ENCODE results near the gene RERG. TPM values are rescaled to one million over a fixed set of nuclear protein-coding genes. Genes with fewer than 3 reads are reported as not detected.

RERG gene
- total RNA-seq, 1 donor from 2014 or later, result 1.1 TPM

DNA sequence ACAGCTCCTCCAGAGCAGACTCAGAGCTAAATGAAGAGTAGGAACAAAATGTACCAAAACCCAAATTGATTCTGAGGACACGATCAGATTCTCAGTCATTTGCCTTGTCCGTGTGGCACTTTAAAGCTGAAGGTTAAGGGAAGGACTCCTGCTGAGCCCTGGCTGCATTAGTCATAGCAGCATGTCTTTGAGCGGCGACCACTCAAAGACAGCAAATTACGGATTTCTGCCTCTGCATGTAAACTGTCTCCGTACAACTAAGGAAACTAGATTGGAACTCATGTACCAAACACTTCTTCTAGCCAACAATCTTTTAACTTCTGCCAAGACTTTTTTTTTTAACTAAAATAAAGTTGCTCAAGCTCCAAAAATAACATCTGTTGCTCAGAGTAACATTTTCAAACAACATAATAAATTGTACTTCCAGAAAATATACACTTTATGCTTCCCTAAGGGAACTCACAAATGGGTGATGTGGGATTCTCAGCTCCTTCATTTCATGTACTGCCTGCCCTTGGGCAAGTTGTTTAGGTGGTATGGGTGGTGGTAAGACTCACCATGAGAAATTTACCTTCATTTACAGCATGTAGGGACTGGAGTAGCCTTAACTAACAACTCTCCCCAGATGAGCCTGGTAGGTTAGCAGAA is 56.1 kb downstream of the RERG start:
- TF ChIP-seq, protein P1, sequence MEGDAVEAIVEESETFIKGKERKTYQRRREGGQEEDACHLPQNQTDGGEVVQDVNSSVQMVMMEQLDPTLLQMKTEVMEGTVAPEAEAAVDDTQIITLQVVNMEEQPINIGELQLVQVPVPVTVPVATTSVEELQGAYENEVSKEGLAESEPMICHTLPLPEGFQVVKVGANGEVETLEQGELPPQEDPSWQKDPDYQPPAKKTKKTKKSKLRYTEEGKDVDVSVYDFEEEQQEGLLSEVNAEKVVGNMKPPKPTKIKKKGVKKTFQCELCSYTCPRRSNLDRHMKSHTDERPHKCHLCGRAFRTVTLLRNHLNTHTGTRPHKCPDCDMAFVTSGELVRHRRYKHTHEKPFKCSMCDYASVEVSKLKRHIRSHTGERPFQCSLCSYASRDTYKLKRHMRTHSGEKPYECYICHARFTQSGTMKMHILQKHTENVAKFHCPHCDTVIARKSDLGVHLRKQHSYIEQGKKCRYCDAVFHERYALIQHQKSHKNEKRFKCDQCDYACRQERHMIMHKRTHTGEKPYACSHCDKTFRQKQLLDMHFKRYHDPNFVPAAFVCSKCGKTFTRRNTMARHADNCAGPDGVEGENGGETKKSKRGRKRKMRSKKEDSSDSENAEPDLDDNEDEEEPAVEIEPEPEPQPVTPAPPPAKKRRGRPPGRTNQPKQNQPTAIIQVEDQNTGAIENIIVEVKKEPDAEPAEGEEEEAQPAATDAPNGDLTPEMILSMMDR (conservative IDR thresholded peaks at IDR 0.05), result no peak
- H3K4me1 Mint-ChIP-seq, result no peaks in the 10 kb centered on the region
- DNase-seq (ENCODE audit: low read depth, low spot score), result no peak
- no peaks in the 10 kb centered on the region for H3K27me3 Mint-ChIP-seq (ENCODE audit: low read depth)
- H3K27ac Mint-ChIP-seq (ENCODE audit: unreplicated experiment), result no peak overlapping the region
- no peak overlapping the region for H3K4me3 Mint-ChIP-seq
- H3K36me3 Mint-ChIP-seq (ENCODE audit: low read depth), result no peaks in the 10 kb centered on the region
- no peaks in the 10 kb centered on the region for H3K9me3 Mint-ChIP-seq

DNA sequence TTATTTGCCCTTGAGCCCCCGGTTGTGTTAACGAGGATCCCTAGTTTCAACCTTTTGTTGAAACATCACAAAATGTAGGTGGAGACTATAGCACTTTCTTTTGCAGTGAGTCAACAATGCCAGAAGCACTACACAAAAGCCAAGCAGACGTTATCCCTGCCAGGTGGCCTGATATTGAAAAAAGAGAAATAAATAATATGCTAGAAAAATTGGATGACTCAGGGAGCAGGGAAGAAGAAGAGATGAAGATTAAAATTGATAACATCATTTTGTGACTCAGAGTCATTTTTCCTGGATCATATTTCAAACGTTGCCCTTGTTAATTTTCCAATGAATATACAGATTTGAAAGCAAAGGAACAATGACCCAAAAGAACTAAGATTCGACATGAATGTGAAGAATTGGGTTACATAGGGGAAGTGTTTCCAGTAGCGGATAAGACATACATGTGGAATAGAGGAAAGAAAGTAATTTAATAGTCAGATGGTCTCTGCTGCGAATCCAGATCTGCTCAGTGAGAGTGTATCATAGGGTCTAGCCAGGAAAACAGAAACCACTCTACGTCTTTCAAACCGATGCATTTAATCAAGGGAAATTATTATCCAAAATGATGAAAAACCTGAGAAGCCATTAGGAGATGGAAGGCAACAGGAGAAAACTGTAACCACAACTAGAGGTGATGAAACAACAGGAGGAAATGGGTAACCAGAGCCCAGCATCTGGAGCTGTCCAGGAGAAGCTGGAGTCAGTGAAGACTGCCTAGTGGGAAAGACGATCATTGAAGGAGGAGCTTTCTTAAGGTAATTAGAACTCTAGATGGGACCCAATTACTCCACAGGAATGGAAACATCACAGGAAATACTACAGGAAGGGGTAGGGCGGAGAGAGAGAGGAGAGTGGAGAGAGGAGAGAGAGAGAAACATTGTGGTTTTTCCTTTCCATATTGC is 57.9 kb downstream of the RERG start:
- Mint-ChIP-seq H3K27ac (ENCODE audit: unreplicated experiment) (peak overlapping the region; percentile 15), H3K4me1 (no peaks in the 10 kb centered on the region), H3K36me3 (ENCODE audit: low read depth) (no peaks in the 10 kb centered on the region), H3K27me3 (ENCODE audit: low read depth) (no peaks in the 10 kb centered on the region), H3K9me3 (no peaks in the 10 kb centered on the region), H3K4me3 (no peak overlapping the region)
- no peak for DNase-seq (ENCODE audit: low read depth, low spot score)
- TF ChIP-seq, protein P1 (conservative IDR thresholded peaks at IDR 0.05), result no peak

GRCh38 chr12:15158083-15158482 is 63.1 kb downstream of the RERG start:
- TF ChIP-seq, protein P1 (conservative IDR thresholded peaks at IDR 0.05), result no peak
- Mint-ChIP-seq H3K4me3 (no peak overlapping the region), H3K27ac (ENCODE audit: unreplicated experiment) (no peak overlapping the region), H3K36me3 (ENCODE audit: low read depth) (no peaks in the 10 kb centered on the region), H3K27me3 (ENCODE audit: low read depth) (no peaks in the 10 kb centered on the region), H3K9me3 (no peaks in the 10 kb centered on the region), H3K4me1 (no peaks in the 10 kb centered on the region)
- no peak for DNase-seq (ENCODE audit: low read depth, low spot score)

DNA sequence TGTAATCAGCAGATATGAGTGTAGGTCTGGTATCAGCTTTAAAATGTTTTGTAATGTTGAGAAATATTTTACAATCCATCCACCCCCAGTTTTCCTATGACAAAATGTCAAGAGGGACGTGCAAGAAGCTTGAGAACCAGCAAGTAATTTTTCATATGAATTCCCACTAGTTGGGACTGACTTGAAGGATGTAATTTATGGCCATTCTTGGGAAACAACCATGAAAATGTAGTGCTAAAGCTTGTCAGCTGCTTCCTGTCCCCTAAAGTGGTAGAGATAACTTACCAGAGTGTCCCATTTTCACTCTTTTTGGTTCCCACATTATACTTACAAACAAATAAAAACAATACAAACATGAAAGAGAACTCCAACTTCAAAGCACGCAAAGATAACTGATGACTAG is 63.9 kb downstream of the RERG start:
- H3K27ac Mint-ChIP-seq (ENCODE audit: unreplicated experiment), result no peak overlapping the region
- H3K36me3 Mint-ChIP-seq (ENCODE audit: low read depth), result no peaks in the 10 kb centered on the region
- no peaks in the 10 kb centered on the region for H3K27me3 Mint-ChIP-seq (ENCODE audit: low read depth)
- H3K9me3 Mint-ChIP-seq, result no peaks in the 10 kb centered on the region
- H3K4me3 Mint-ChIP-seq, result no peak overlapping the region
- TF ChIP-seq, protein P1 (conservative IDR thresholded peaks at IDR 0.05), result no peak
- no peak for DNase-seq (ENCODE audit: low read depth, low spot score)
- no peaks in the 10 kb centered on the region for H3K4me1 Mint-ChIP-seq

DNA sequence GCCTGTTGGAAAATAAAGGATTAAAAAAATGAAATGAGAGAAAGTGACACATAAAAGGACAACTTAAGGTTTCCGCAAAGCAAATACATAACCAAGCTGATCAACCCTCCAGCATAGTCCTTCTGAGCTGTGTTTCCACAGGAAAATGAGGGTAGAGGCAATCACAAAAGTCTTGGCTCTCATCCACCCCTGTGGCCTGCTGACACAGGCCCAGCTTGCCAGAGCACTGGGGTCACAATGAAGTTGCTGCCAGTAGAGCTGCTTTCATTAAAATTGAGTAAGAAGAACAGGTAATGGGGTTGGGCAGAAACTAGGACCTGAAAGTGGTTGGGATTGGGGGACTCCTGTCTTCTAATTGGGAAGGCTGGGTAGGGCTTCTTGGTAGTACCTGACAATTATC is 65.9 kb downstream of the RERG start:
- H3K27ac Mint-ChIP-seq (ENCODE audit: unreplicated experiment), result no peak overlapping the region
- H3K4me1 Mint-ChIP-seq, result no peaks in the 10 kb centered on the region
- H3K36me3 Mint-ChIP-seq (ENCODE audit: low read depth), result no peaks in the 10 kb centered on the region
- H3K27me3 Mint-ChIP-seq (ENCODE audit: low read depth), result no peaks in the 10 kb centered on the region
- H3K4me3 Mint-ChIP-seq, result no peak overlapping the region
- TF ChIP-seq, protein P1 (conservative IDR thresholded peaks at IDR 0.05), result no peak
- no peak for DNase-seq (ENCODE audit: low read depth, low spot score)
- H3K9me3 Mint-ChIP-seq, result no peaks in the 10 kb centered on the region
